ENCODE measurements around the gene AGPAT4.
"Not testable (repeated sequence)": the region's sequence is repeated elsewhere in the genome, so short reads cannot be mapped to it uniquely, and the experiment has no call there.

AGPAT4 gene

DNA sequence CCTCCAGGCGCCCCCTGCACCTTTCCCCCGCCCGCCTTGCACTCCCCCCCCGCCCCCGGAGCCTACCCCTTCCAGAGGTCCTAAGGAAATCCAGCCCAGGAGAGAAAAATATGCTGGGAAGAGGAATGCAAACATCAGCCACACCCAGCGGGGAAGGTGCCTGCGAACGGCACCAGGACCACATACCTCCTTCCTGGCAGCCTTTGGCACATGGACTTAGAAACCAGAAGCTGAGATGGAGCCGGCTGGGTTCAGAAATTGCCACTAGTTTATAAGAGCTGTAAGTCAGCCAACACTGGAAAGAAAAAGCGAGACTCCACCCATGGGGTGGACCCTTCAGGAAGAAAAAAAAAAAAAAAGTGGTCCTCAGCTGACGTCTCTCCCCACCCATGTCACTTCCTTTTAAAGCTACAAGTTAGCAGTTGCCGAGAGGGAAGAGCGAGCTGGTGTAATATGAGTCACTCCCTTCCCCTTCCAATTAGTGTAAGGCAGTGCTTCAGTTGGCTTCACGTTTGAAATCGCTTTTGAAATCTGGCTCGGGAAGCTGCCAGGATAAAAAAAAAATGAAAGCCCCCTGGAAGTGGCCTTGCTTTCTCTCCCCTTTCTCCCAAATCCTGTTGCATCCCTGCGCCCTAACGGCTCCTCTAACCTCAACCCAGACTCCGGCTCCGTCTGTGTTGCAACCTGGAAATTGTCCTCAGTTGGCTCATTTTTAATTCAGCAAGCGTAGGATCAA is at the start of gene AGPAT4:
TSS of gene AGPAT4 (minus strand) at position 310 of the 736 bp plus-strand sequence. CDS start 41,848 bp downstream, outside the sequence.
- DNase-seq (ENCODE audit: low read depth) = peak; percentile 31

- no peak for DNase-seq (ENCODE audit: low read depth)
Observed at GRCh38 chr6:161319231-161319630, 45.4 kb upstream of the AGPAT4 start.

GRCh38 chr6:161318456-161318855 is 44.6 kb upstream of the AGPAT4 start:
- no peak for DNase-seq (ENCODE audit: low read depth)

DNA sequence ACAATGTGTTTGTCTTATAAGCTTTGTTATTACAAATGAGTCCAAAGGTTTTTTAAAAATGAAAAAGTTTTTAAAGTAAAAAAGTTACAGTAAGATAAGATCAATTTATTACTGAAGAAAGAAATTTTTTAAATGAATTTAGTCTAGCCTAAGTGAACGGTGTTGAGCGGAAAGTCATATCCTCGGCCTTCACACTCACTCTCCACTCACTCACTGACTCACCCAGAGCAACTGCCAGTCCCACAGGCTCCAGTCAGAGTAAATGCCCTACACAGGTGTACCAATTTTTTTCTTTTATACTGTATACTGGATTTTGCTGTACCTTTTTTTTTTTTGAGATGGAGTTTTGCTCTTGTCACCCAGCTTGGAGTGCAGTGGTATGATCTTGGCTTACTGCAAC is 42.7 kb upstream of the AGPAT4 start:
- DNase-seq (ENCODE audit: low read depth) = no peak

GRCh38 chr6:161315246-161315917 is 41.5 kb upstream of the AGPAT4 start:
- not testable (repeated sequence) for DNase-seq (ENCODE audit: low read depth)

GRCh38 chr6:161314541-161315245 is 40.8 kb upstream of the AGPAT4 start:
- not testable (repeated sequence) for DNase-seq (ENCODE audit: low read depth)

GRCh38 chr6:161313940-161314509 is 40.2 kb upstream of the AGPAT4 start:
- no peak for DNase-seq (ENCODE audit: low read depth)

DNA sequence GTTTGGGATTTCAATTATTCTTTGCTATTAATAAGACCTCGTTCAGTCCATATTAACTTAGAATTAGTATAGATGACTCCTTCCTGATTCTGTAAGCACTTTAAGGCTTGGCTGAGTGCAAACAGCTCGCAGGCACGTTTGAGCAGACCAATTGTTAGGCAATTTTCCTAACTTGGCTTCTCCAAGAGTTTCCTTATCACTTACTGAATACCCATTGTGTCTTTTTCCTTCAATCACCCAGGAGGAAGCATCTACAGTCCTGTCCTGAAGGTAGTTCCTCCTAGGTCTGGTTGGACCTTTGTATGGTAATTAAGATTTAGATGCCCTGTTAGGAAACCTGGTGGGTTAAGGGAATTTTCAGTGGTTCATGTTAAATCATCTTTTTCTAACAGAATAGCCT is 39.6 kb upstream of the AGPAT4 start:
- not testable (repeated sequence) for DNase-seq (ENCODE audit: low read depth)

GRCh38 chr6:161309774-161310173 is 35.9 kb upstream of the AGPAT4 start:
- not testable (repeated sequence) for DNase-seq (ENCODE audit: low read depth)

- DNase-seq (ENCODE audit: low read depth) = no peak
Observed at GRCh38 chr6:161308075-161308655, 34.3 kb upstream of the AGPAT4 start.

DNA sequence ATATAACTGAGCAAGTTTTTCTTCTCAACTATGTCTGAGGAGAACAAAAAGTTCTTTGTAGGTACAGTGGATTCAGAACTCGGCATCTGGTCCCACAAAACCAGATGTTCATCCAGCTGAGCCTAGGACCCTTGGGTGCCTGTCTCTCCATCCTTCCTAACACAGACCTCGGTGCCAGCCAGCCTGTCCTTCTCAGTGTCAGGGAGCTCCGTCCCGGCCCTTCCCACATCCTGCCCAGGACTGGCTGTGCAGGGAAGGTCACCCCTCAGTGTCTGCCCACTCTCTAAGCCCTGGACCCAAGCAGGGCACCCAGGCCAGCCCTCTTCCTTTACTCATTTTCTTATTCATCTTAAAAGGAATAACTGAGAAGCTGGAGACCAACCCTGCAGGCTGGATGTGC is 32.0 kb upstream of the AGPAT4 start:
- no peak for DNase-seq (ENCODE audit: low read depth)

- DNase-seq (ENCODE audit: low read depth) = no peak
Observed at GRCh38 chr6:161303628-161304340, 29.9 kb upstream of the AGPAT4 start.

GRCh38 chr6:161302949-161303348 is 29.1 kb upstream of the AGPAT4 start:
- DNase-seq (ENCODE audit: low read depth) = no peak

- DNase-seq (ENCODE audit: low read depth) = no peak
Observed at GRCh38 chr6:161301338-161301737, 27.5 kb upstream of the AGPAT4 start.

DNA sequence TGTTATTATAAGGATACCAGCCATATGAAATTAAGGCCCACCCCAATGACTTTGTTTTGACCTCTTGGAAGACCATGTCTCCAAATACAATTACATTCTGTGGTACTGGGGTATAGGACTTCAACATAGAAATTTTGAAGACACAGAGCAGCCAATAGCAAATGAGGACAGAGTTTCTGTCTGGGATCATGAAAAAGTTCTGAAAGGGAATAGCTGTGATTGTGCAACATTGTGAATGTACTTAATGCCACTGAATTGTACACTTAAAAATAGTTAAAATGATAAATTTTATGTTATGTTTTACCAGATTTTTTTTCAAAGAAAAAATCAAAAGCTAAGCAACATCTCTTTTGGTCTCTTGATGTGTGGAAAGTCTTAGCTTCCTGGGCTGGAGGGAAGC is 27.0 kb upstream of the AGPAT4 start:
- DNase-seq (ENCODE audit: low read depth) = no peak

DNA sequence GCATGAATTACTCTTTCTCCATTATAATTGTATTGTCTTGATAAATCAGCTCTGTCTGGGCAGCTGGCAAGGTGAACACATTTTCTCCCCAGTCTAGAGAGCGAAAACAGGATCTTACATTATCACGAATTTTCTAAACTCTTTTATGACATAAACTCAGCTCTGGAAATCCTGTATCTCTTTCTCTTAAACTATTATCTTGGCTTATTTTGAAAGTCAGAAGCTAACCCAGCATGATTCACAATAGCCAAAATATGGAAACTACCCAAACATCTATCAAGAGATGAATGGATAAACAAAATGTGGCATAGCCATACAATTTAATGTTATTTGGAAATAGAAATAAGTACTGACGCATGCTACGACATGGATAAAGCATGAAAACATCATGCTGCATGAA is 25.9 kb upstream of the AGPAT4 start:
- DNase-seq (ENCODE audit: low read depth) = no peak

DNA sequence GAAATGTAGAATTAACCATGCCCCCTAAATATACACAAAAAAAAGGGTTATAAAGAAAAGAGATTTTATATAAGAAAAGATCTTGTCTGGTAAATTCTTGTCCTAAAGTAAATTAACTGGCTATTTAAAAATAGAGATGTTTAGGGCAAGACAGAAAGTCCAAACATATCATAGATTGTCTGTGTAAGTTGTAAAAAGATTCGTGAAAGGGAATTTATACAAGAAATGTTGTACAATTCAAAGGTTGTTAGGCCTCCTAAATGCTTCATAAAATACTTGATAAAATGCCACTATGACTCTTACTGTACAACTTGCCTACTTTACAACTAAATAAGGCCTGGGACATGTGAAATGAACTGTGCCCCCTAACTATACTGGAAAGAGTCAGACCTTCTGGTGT is 21.9 kb upstream of the AGPAT4 start:
- no peak for DNase-seq (ENCODE audit: low read depth)

DNA sequence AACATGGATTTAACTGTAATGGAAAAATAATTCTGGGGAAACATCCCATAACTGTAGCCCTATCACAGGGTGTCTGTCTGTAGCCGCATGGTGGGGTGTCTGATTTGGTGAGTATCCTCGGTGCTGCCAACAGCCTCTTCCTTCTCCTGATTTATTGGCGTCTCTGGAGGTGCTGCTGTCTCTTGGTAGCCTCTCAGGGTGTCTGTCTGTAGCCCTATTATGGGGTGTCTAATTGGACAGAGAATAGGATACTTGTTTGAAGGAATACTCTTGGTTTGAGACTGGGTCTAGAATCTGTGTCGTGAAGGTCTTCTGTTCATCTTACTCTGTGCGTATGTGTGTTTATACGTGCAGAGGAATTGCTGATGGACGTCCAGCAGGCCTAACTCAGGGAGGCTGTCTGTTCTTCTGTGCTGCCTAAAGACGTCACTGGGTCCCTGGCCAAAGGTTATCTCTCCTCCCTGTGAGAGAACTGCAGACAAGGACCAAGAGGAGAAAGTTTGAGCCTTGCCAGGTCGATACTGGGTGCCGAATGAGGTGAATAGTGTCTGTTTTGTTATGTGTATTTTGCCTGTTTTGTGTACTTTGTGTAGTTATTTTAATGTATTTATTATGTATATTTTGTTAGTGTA is 18.9 kb upstream of the AGPAT4 start:
- DNase-seq (ENCODE audit: low read depth) = no peak

DNA sequence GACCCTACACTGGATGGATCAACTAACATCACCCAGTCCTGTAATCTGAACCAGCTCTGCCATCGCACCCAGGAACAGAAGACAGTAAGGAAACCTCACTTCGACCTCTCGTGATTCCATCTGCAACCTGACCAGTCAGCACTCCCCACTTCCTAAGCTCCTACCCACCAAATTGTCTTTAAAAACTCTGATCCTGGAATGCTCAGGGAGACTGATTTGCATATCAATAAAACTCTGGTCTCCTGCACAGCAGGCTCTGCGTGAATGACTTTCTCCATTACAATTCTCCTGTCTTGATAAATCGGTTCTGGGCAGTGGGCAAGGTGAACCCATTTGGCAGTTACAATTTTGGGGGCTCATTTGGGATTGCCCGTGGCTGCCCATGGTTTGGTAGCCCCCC is 18.3 kb upstream of the AGPAT4 start:
- no peak for DNase-seq (ENCODE audit: low read depth)

GRCh38 chr6:161290751-161291150 is 16.9 kb upstream of the AGPAT4 start:
- no peak for DNase-seq (ENCODE audit: low read depth)

DNA sequence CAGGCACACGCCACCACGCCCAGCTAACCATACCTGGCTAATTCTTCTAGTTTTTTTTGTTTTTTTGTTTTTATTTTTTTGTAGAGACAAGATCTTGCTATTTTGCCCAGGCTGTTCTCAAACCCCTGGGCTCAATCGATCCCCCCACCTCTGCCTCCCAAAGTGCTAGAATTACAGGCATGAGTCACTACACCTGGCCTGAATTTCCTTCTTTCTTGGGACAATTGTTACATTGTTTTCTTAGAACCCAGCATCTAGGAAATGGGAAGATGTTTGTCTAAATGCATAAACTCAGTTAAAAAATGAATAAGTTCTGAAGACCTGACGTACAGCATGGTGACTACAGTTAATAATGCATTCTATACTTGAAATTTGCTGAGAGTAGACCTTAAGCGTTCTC is 10.8 kb upstream of the AGPAT4 start:
- DNase-seq (ENCODE audit: low read depth) = no peak
